Gastroesophageal sphincter (tissue), 4 donors: ENCODE results near the gene VSIG10L. TPM values are rescaled to one million over a fixed set of nuclear protein-coding genes. Genes with fewer than 3 reads are reported as not detected.

Source experiments
- ATAC-seq: fragments of 150-250 bp; one replicate; pipeline ENCODE4 v1.9.1; 2016; ENCODE audit warnings: mild to moderate bottlenecking, moderate library complexity
- H3K27ac ChIP-seq, 4 donors: fragments of 200-600 bp; sonication (generic) in 3 of 4; 1 replicate in 3 of 4; 2 replicates in 1 of 4; pipeline ENCODE4 v1.5.1; 2016 to 2019
- H3K27me3 ChIP-seq: fragments of 200-600 bp; sonication (generic); one replicate; pipeline ENCODE4 v1.5.1; 2019
- H3K36me3 ChIP-seq, 2 donors: fragments of 200-600 bp; sonication (generic); one replicate each; pipeline ENCODE4 v1.5.1; 2019; ENCODE audit warnings: control low read depth in 1 of 2
- H3K4me1 ChIP-seq, 3 donors: fragments of 200-600 bp; sonication (generic); 1 replicate in 2 of 3; 2 replicates in 1 of 3; pipeline ENCODE4 v1.5.1; 2016 to 2019; ENCODE audit warnings: control low read depth in 2 of 3
- H3K4me3 ChIP-seq, 2 donors: fragments of 200-600 bp; sonication (generic); one replicate each; pipeline ENCODE4 v1.5.1; 2019; ENCODE audit warnings: mild to moderate bottlenecking in 1 of 2, moderate library complexity in 1 of 2
- H3K9me3 ChIP-seq, 3 donors: fragments of 200-600 bp; sonication (generic); one replicate each; pipeline ENCODE4 v1.5.1; 2017 to 2019; ENCODE audit warnings: control low read depth in 2 of 3
- CTCF ChIP-seq, 4 experiments: fragments of 200-600 bp in 2 of 4; fragments of 450-650 bp in 2 of 4; sonication (generic) in 1 of 4; IDR thresholded peaks; one replicate each; pipeline ENCODE4 v1.5.1; 2017 to 2019; ENCODE audit warnings: antibody characterized with exemption in 4 of 4, mild to moderate bottlenecking in 2 of 4, moderate library complexity in 2 of 4
- EP300 ChIP-seq: sonication (generic); formaldehyde crosslinking; IDR thresholded peaks from one replicate; pipeline ENCODE4 v1.6.1; 2017; ENCODE audit warnings: antibody characterized with exemption, mild to moderate bottlenecking
- POLR2A ChIP-seq, 2 donors: fragments of 450-650 bp; IDR thresholded peaks; one replicate each; pipeline ENCODE4 v1.6.1; 2017; ENCODE audit warnings: antibody characterized with exemption in 2 of 2, mild to moderate bottlenecking in 2 of 2, moderate library complexity in 1 of 2
- POLR2AphosphoS5 ChIP-seq: sonication (generic); formaldehyde crosslinking; IDR thresholded peaks from one replicate; pipeline ENCODE4 v1.6.1; 2017; ENCODE audit warnings: antibody characterized with exemption
- WGBS, 2 donors: methylation state at CpG; one replicate each; pipeline ENCODE4 v1.1.5; 2018; ENCODE audit warnings: low coverage in 1 of 2; 5-methylcytosine and 5-hydroxymethylcytosine counted together
- total RNA-seq, 4 donors: library from RNA; depleted of rRNA; stranded (reverse); fragments of >200 nt; gene quantifications; one replicate each; pipeline ENCODE4 v1.1.0, GENCODE V29; 2016

VSIG10L gene
- total RNA-seq: 1 to 10 TPM; 1.5 to 3.6 (median 2.5) TPM

GRCh38 chr19:51341976-51342580 lies at the start of gene VSIG10L:
Gene VSIG10L (minus strand): TSS chr19:51342139. CDS start chr19:51342124, 15 bp downstream.
- 42 to 43% methylated on average over 1 to 2 of the region's 3 CpGs for WGBS, 2 donors
- no peak for ATAC-seq
- H3K27ac ChIP-seq: peak within 1 kb of the TSS in 3 of 4 donors; percentile 86 to 95 (median 88)

GRCh38 chr19:51391073-51391611 lies 49.2 kb upstream of the VSIG10L start:
- 57 to 69% methylated on average over 6 to 8 of the region's 8 CpGs for WGBS, 2 donors
- Histone ChIP-seq H3K27me3 (no peaks in the 10 kb centered on the region), H3K36me3 (no peaks in the 10 kb centered on the region), H3K4me3 (no peak overlapping the region), H3K27ac (no peak overlapping the region), H3K9me3 (no peaks in the 10 kb centered on the region), H3K4me1 (peaks cover 0 to 13% (median 5%) of the 10 kb centered on the region in 3 donors)
- no peak for ATAC-seq
- TF ChIP-seq CTCF (IDR thresholded peaks at IDR 0.05): no peak
- no peak for TF ChIP-seq POLR2AphosphoS5
- TF ChIP-seq POLR2A (IDR thresholded peaks at IDR 0.05): no peak
- TF ChIP-seq EP300: no peak

More at GRCh38 chr19:51341976-51342580, at the start of gene VSIG10L:
- no peaks in the 10 kb centered on the region for H3K27me3 ChIP-seq
- H3K4me1 ChIP-seq: peaks cover 0 to 35% (median 7%) of the 10 kb centered on the region in 3 donors
- TF ChIP-seq POLR2AphosphoS5: no peak
- no peak for TF ChIP-seq POLR2A (IDR thresholded peaks at IDR 0.05)
- no peak for TF ChIP-seq EP300
- no peak for TF ChIP-seq CTCF (IDR thresholded peaks at IDR 0.05)
- no peaks in the 10 kb centered on the region for H3K9me3 ChIP-seq
- H3K36me3 ChIP-seq: peaks cover 0 to 31% of the 10 kb centered on the region in 2 donors
- H3K4me3 ChIP-seq: no peak within 1 kb of the TSS

GRCh38 chr19:51389143-51389542 lies 47.2 kb upstream of the VSIG10L start:
- H3K4me3 ChIP-seq: no peak overlapping the region
- H3K36me3 ChIP-seq: no peaks in the 10 kb centered on the region
- no peak overlapping the region for H3K27ac ChIP-seq
- no peak for TF ChIP-seq POLR2AphosphoS5
- no peak for TF ChIP-seq EP300
- no peak for TF ChIP-seq CTCF (IDR thresholded peaks at IDR 0.05)
- no peak for TF ChIP-seq POLR2A (IDR thresholded peaks at IDR 0.05)
- WGBS, 2 donors: 84% methylated on average over 3 of the region's 14 CpGs; no CpG with 5 or more reads in 1 of the 2 donors
- ATAC-seq: no peak
- H3K4me1 ChIP-seq: peaks cover 0 to 6% (median 0%) of the 10 kb centered on the region in 3 donors
- no peaks in the 10 kb centered on the region for H3K27me3 ChIP-seq
- H3K9me3 ChIP-seq: no peaks in the 10 kb centered on the region

- H3K27ac ChIP-seq: no peak within 1 kb of the TSS
- no peak for TF ChIP-seq POLR2AphosphoS5
- ATAC-seq: no peak
- H3K27me3 ChIP-seq: no peaks in the 10 kb centered on the region
- H3K4me1 ChIP-seq: no peaks in the 10 kb centered on the region
- WGBS, 2 donors: 20% methylated on average over 1 of the region's 15 CpGs; no CpG with 5 or more reads in 1 of the 2 donors
- no peak within 1 kb of the TSS for H3K4me3 ChIP-seq
- no peaks in the 10 kb centered on the region for H3K9me3 ChIP-seq
- no peaks in the 10 kb centered on the region for H3K36me3 ChIP-seq
Observed at GRCh38 chr19:51387924-51388389, 46.0 kb upstream of the VSIG10L start, which contains the start of gene LIM2. Gene LIM2 (minus strand): TSS chr19:51387974. CDS start chr19:51387443, 531 bp downstream.

- no peak overlapping the region for H3K27ac ChIP-seq
- H3K9me3 ChIP-seq: no peaks in the 10 kb centered on the region
- H3K36me3 ChIP-seq: no peaks in the 10 kb centered on the region
- TF ChIP-seq POLR2AphosphoS5: no peak
- TF ChIP-seq EP300: no peak
- TF ChIP-seq CTCF (IDR thresholded peaks at IDR 0.05): no peak
- TF ChIP-seq POLR2A (IDR thresholded peaks at IDR 0.05): no peak
- no peaks in the 10 kb centered on the region for H3K4me1 ChIP-seq
- no peaks in the 10 kb centered on the region for H3K27me3 ChIP-seq
- 67 to 97% methylated on average over 5 to 7 of the region's 14 CpGs for WGBS, 2 donors
- H3K4me3 ChIP-seq: no peak overlapping the region
- ATAC-seq: no peak
Observed at GRCh38 chr19:51386882-51387520, 45.1 kb upstream of the VSIG10L start.
